Erythroblast (primary cell): ENCODE measurements around the gene RERE.

Source experiments
- GATA1 ChIP-seq: IDR thresholded peaks from 2 replicates; pipeline ENCODE4 v1.6.1; 2011; ENCODE audit warnings: low read depth, mild to moderate bottlenecking, control low read depth, low read length, moderate library complexity
- POLR2A ChIP-seq: IDR thresholded peaks from 2 replicates; pipeline ENCODE4 v1.6.1; 2011; ENCODE audit warnings: mild to moderate bottlenecking, low read length

DNA sequence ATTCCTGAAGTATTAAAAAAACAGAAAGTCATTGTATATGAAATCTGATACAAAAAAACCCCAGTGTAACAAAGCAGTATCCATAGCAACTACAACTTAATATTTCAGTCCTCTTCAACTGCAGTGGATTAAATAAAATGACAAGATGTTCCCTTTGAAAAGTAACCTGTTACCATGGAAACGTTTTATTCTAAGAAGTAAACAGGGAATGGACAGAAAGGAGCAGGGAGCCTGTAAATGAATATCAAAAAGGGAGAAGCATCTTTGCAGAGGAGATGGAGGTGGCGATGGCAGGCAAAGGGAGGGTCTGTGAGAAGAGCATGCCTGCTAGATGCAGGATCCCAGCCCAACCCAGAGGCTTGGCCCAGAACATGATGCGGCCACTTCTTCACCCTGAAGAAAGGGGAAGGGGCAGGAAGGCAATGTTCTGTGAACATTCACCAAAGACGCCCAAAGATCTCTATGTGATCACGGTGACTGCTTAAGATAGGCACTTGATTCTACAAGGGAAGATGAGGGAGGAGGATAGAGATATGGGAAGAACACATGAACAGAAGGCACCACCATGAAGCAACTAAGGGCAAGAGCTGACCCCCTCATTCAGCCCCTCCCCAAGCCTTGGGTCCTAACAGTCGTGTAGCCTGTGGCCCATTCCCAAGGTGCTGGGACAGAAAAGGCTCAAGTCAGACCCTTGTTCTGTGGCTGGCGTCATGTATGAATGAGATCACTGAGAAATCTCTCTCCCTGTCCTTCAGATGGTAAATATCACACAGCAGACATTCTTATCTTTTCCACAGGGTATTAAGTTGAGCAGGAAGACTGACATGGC, 299.6 kb downstream of the RERE start:
- TF ChIP-seq POLR2A (no peak), GATA1 (no peak)
